Measurements from ENCODE around the gene CACNA1E.

The CACNA1E gene

DNA sequence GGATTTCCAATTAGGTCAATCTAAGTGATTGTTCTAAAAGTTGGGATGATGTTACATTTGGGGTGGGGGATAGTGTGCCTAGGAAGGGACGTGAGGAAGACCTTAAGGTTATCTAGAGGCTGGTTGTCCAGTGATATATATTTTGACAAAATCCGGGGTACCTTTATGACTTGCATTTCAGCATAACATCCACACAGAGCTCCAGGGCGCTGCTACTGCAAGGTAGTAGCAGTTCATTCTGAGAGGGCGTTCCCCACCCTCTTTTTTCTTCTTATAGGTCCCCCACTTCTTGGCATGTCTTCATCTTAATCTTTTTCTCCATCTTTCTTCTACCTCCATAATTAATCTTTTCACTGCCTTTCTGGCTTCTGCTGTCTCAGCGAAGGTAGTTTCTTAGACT is 161.9 kb downstream of the CACNA1E start:
- no peak for DNase-seq

DNA sequence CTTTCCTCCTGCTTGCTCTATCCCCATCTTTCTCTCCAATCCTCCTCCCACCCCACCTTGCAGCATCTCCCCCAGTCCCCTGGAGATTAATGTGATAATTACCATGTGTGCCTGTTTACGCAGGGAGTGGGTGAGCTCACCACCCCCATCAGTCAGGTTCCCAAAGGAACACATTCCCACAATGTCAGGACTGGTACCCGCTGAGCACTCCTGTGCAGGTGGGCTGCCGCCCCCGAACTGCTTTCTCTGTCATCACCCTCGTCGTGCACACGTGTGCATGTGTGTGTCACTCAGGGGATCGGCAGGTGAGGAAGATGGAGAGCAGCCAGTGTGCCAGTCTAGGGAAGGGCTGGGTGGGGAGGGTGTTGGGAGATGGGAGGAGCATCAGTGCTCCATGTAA is 163.4 kb downstream of the CACNA1E start:
- DNase-seq, result no peak

DNA sequence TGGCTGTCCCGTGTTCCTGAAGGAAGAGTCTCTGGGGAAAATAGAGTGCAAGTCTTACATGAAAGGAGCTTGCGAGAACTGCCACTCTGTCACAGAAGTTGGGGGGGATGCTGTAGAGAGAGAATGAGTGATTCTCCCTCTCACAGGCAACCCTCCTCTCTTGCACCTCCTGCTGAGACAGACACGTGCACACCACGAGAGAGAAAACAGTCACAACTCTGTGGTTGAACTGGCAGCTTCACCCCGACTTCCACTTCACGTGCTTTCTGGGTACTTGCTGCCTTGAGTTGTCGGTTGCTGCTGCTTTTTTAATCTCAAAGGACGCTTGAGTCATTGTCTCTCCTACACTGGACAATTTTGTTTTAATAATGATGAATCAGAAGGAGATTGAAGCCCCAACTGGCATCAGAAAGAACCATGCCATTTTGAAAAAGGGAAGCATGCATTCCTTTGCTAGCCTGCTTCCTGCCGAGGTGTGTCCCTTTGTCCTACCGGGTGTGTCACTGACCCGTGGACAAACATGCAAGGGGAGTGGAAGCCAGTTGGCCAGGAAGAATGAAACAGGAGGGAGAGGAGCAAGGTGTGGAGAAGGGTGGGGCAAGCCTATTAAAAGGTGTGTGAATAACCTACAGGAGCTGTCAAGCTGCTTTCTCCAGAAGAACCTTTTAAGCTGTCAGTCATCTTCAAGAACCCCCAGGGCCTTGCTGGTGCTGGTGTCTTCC is 164.2 kb downstream of the CACNA1E start:
- no peak for DNase-seq

DNA sequence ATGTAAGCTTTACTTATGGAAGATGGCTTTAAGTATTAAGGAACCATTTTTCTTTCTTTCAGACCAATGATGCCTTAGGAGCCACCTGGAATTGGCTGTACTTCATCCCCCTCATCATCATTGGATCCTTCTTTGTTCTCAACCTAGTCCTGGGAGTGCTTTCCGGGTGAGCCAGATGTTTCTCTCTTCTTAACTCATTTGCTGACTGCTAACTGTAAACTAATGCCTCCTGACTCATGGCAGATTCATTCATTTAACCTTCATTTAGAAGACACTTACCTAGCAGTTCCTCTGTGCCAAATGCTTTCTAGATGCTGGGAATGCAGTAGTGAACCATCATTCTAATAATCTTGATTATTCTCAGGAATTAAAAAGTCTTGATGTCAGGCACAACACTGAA is 168.0 kb downstream of the CACNA1E start:
- no peak for DNase-seq

DNA sequence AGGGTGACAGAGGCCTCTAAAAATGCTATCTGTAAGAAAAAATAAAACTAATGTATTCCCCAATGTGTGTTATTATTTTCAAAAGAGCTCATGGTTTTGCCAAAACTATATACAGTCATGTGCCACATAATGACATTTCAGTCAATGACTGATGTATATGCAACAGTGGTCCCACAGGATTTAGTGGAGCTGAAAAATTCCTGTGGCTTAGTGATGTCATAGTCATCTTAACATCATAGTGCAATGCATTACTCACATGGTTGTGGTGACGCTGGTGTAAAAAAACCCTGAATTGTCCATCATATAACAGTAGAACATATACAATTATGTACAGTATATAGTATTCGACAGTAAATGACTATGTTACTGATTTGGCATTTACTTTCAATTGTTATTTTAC is 172.4 kb downstream of the CACNA1E start:
- DNase-seq, result no peak

DNA sequence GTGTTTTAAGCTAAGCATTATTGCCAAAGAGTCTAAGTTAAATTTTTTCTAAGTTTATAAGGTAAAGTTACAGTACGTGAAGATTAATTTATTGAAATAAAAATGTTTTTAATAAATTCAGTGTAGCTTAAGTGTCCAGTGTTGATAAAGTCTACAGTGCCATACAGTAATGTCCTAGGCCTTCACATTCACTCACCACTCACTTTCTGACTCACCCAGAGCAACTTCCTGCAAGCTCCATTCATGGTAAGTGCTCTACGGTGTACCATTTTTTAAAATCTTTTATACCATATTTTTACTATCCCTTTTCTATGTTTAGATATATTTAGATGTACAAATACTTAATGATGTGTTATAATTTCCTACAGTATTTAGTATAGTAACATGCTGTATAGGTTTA is 173.2 kb downstream of the CACNA1E start:
- no peak for DNase-seq

DNA sequence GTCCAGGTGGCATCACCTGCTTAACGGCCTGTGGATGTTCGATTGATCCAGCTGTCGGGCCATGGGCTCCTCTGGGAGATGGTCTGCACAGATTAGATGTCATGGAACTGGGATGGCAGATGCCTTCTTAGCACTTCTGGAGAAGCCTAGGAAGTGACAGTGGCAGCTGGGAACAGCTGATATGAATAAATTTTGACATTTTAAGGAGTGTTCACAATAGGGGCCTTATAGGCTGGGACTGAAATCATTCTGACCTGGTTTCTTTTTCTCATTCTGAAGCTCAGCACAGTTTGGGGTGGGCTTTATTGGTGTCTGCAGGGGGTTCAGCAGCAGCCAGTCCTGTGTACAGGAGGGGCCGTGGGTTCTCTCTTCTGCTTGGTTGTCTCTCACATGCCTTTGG is 175.3 kb downstream of the CACNA1E start:
- no peak for DNase-seq

DNA sequence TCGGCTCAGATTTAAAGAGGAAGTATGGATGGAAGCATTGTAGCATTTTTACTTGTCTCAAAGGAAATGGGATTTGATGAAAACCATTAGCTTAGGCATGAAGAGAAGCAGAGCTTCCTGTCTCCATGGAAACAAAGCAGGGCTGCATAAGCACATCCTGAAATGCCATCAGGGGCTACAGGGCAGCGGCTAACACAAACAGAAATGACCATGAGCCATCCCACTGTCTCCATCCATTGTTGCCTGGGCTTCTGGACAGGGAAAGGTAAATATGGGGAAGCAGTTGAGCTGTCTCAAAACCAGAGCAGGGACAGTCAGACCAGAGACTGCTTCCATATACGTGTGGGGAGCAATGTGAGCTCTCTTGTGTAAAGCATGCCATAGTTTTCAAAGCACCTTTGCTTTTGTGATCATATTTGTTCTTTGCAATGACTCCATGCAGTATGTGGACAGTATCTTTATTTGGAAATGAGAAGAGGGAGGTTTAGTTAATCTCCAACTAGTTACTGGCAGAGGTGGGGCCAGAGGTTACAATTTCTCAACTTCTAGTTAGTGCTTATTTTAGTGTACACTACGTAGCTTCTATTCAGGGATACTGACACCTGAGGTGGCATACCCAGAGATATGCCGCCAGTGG is 176.1 kb downstream of the CACNA1E start:
- no peak for DNase-seq

DNA sequence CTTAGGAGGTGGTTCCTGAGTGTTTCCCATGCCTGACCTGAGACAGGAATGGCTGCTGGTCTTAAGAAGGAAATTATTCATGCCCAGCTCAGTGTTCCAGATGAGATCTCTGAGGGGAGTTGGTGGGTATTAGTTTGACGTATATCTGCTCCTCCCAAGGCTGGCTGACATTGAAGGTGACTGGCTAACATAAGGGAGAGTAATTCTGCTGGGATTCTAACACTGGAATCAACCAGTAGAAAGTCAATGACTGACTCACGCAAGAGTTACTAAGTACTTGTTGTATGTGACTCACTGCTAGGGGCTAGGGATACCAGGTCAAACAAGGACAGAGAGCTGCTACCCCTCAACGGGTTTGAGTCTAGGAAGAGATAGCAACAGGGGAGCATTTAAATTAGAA is 177.3 kb downstream of the CACNA1E start:
- DNase-seq, result no peak

DNA sequence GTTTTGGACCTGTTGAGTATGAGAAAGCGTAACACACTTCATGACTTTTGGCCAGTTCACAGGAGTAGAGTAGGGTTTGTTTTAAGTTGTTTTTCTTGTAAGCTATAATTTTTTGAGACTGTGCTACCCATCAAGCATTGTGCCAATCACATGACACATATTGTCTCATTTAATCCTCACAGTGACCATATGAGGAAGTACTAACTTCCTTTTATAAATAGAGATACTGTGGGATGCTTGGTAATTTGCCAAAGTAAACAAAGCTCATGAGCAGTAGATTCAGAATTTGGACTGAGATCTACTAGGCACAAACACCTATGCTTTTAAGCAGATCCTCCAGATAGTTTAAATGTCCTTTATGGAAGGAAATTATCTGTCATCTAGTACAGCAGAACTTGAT is 178.3 kb downstream of the CACNA1E start:
- no peak for DNase-seq

DNA sequence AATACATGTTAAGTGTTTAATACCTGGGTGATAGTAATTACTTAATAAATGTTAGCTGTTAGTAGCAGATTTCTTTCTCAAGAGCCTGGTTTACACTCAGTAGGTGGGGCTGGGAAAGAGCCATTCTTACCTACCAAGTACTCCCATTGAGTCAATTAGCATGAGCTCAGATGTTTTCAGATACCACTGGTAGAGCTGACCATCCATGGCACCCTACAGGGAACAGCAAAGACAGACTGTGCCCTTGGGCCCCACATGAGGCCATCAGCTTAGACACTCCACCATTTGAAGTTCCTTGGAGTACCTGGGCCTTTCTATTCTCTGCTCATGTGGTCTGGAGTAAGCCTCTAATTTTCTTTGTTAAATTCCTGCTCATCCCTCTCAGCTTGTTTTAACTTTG is 179.3 kb downstream of the CACNA1E start:
- DNase-seq, result no peak

DNA sequence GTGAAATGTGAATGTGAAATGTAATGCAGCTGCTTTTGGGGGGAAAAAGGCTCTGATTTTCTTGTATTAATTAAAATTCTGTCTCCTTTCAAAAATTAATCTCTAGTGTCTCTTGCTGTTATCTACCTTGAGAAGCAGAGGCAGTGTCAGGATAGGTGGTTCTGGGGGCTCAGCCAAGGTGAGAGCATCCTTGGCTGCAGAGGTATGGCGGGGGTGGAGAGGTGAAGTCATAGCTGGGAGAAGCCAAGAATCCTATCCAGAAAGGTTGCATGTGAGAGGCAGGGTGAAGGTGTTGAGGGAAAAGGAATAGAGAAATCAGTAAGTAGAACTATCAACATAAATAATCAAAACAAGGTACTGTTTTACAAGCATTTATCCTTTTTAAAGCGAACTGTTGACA is 181.2 kb downstream of the CACNA1E start:
- DNase-seq, result no peak

DNA sequence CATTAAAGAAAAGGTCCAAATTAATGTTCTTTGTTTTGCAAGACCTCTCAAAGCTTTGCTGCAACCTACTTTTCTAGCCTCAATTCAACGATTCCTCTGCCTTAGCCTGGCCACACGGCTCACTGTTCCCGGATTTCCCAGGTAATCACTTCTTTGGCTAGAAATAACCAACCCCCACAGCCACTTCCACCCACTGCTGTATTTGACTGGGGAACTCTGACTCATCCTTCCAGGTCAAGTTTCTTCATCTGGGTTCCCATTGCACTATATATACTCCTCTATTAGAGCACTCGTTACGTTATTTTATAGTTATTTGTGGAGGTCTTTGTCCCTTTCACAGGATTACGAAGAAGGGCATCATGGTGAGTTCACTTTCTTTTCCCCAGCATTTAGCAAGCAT is 185.9 kb downstream of the CACNA1E start:
- DNase-seq, result no peak

DNA sequence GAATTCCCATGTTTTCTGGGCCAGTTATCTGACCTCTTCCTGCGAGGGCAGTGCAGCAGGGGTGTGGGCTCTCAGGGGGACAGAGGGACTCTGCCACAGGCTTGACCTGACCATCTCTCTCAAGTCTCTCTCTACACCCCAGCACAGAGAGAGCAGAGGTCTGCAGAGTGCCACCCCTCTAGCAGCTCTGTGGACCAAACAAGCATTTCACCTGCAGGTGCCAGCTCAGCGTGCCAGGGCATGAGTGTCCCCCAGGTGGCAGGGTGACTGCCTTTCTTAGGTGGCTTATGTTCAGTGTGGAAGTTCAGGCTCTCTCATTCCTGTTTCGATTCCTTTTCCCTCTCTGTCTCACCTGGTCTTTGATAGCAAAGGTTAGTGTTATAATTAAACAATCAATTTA is 191.3 kb downstream of the CACNA1E start:
- no peak for DNase-seq

DNA sequence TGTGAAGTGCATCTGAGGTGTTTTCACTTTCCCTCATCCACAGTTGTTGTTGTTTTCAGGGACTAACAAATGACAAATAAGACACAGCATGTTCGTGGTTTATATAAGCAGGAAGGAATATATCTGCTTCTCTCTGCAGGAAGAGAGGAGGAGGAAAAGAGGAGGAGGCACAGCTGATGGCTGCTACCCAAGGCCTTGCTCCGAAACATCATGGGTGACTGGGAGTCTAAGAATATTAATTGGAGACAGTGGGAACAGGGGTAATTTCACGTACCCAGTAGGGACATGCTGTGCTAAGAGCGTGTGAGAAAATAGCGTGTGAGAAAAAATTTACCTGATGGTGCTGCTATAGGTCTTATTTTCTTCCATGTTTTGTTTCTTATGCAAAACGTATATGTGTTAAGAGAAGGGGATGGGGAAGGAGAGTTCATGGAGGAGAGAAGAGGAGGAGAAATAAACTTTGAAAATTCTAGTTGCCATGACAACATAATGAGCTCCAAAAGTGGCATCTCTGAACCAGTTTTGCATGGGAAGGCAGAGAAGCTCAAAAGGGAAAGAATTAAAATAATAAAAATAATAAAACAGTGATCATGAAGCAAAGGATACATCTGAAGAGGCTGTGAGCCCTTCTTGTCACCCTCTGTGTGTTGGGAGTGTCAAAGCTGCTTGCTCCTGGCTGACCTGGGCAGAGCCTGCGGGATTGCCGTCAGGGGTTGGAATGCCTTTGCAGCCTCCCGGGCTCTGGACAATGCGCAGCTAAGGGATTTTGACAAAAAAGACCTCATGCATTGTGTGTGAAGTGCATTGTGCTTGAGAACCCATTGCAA is 192.0 kb downstream of the CACNA1E start:
- DNase-seq, result no peak

DNA sequence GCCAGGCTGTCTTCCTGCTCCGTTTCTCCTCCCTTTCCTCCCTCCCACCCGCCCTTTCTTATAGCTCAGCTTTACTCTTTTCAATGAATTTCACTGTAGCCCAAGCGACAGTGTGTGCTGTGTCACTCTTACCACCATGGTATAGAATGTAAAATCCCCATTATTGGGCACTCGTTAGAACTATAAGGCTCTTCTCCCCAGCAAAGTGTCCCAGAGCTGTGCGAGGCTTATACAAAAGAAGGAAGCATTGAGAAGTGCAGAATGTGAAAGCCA is 192.5 kb downstream of the CACNA1E start:
- DNase-seq, result no peak

DNA sequence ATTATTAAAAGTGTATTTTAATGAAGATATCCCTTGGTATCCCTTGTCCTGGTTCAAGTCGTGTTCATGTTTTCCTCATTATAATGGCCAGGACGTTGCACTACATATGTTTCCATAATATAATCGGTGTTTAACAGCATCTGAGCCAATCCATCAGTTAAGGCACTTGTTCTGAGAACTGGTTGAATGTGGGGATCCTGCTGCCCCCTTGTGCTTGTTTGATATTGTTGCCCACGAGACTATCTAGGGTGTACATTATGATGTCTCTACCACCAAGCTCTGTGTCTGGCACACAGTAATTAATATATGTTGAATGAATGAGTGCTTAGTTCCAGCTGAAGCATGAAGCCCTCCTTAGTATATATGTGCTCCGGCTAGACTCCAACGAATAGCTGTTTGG is 193.0 kb downstream of the CACNA1E start:
- DNase-seq, result no peak

DNA sequence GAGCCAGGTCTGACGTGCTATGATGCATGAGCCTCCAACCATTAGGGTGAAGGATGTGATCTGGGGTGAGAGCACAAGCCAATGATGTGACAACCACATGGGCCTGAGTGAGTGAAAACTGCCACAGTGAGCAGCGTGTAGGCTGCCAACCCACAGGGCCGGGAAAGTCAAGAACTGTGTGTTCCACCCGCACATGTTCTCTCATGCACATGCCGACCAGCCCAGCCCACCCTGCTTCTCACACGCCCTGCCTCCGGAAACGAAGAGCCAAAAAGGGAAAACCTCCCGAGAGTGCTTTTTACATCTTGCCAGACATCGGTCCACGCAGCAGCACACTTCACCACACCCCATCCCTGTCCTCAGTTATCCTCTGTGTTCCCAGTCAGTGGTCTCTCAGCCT is 197.0 kb downstream of the CACNA1E start:
- no peak for DNase-seq

DNA sequence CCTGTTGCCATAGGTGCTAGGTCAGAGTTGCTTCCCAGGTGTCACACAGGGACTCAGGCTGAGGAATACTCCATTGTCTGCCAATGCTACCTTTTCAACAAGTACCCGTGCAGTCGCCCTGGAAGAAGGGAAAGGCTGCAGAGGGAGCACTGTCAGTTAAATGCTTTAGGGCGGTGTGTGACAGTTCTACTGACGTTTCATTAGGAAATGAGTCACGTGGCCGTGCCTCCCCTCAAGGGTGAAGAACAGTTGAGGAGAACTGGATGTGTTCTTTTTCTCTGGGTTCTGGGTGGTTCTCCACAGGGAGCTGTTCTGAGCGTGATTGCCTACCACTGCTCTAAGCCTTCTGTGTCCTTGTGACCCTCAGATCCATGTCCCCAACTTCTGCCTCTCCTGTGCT is 197.6 kb downstream of the CACNA1E start:
- no peak for DNase-seq

DNA sequence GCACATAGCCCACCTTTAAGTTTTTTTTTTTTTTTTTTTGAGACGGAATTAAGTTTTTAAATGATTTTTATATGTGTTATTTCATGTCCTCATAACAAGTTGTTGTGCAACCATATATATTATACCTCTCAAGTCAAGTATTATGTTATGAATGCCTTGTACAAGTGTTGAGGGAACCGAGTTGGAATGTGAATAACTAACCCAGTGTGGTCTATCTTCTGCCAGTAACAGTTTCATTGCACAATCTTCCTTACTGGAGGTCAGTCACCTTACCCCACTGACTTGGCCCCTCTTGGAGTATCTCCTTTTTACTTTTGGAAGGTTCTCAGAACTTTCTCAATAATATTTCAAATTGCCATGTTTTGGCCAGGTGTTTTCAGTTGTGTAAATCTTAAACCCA is 201.9 kb downstream of the CACNA1E start:
- DNase-seq, result no peak

DNA sequence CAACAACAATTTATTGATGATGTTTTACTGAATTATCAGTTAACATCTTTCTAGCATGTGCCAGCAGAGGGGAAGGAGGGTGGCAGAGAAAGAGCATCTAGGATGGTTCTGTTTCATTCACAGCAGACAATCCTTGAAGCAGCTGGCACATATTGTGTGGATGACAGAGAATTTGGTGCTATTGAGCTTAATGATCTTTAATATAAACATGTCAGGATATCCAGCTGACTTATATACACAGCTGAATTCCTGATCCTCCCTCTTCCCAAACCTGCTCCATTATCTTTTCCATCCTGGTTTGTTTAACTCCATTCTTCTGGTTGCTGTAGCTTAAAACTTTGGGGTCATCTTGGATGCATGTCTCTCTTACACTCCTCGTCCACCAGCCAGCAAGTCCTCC is 218.6 kb downstream of the CACNA1E start:
- no peak for DNase-seq

DNA sequence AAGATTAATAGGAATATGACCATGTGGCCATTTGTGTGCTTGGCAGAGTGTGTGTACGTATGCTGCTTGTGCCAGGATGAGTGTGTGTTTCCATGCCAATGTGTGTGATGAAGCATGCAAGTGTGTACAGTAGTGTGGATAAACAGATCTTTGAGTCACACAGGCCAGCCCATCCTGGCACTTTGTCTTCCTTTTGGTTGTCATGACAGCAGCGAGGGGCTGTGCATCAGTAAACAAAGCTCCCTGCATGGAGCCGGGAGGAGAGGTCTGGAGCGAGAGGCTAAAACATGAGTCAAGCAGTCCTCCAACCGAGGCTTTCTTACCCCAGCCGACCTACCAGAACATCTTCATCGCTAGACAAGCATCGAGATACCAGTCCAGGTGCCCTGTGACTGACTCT is 221.2 kb downstream of the CACNA1E start:
- DNase-seq, result no peak

DNA sequence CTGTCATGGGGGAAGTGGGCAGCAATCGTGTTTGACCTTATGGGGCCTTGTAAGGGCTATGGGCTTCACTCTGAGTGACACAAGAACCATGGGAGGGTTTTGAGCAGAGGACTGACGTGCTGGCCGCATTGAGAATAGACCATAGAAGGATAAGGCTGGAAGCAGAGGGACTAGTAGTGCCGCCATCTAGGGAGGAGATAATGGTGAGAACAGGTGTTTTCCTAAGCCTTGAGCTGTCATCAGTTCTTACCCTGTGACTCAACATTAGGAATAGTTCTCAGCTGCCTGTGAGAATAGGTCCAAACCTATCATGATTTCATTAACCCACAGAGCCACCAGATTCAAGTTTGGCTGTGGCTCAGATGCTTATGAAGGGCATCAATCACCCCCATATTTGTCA is 228.5 kb downstream of the CACNA1E start:
- DNase-seq, result no peak

DNA sequence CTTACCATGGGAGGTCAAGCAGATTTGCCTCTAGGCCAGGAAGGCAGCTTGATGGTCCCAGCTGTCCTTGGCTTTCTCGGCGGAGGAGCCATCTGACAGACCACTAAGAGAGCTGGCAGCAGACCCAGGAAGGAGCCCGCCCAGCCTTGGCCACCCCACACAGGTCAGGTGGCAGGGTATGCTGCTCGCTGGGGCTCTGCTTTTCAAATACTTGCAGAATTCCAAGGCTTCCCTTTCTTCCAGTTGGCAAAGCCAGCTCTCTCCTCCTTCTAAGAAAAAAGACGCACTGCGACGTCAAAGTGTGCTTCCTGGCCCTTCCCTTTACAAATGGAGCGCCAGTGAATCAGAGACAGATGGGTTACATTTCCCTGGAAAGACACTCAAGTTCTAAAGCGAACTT is 229.4 kb downstream of the CACNA1E start:
- no peak for DNase-seq

DNA sequence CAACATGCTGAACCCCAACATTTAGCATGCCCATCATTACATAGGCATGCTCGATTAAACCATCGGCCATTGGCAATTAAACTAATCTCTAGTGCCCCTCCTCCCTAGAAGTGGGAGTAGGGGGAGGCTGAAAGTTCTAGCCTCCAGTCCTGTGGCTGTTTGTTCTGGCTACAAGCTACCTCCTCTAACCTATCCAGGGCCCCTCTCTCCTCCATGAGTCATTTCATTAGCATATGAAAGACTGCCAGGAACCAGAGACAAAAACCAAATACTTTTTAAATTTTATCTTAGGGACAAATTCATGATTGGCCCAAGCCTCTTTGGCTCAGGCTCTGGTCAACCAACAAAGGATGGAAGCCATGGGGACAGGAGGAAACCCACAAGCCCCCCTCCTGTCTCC is 231.1 kb downstream of the CACNA1E start:
- DNase-seq, result no peak
